ENCODE measurements around the gene TUT4.

GRCh38 chr1:52420713-52421112 lies 132.2 kb downstream of the TUT4 start:
- TF ChIP-seq CTCF (IDR thresholded peaks at IDR 0.05 in 8 of 11, conservative IDR thresholded peaks at IDR 0.05 in 3 of 11): no peak
- no peak for TF ChIP-seq POLR2A (IDR thresholded peaks at IDR 0.05)
